Duodenal mucosa (tissue), 2 donors: Measurements from ENCODE around the gene CRIP2.

Experiments
- H3K27ac ChIP-seq: one replicate; pipeline ENCODE4 v1.7.0; 2013; ENCODE audit warnings: low read depth, low read length
- H3K27me3 ChIP-seq, 2 donors: one replicate each; pipeline ENCODE4 v1.7.0; 2013; ENCODE audit warnings: low read length in 2 of 2, control low read depth in 1 of 2; ENCODE audit not compliant: insufficient read depth in 2 of 2, control insufficient read depth in 1 of 2
- H3K36me3 ChIP-seq, 2 donors: one replicate each; pipeline ENCODE4 v1.7.0; 2013; ENCODE audit warnings: low read length in 2 of 2, control low read depth in 1 of 2; ENCODE audit not compliant: insufficient read depth in 2 of 2, control insufficient read depth in 1 of 2
- H3K4me1 ChIP-seq, 2 donors: one replicate each; pipeline ENCODE4 v1.7.0; 2013; ENCODE audit warnings: low read length in 2 of 2, control low read depth in 1 of 2; ENCODE audit not compliant: insufficient read depth in 2 of 2, control insufficient read depth in 1 of 2
- H3K4me3 ChIP-seq, 2 donors: one replicate each; pipeline ENCODE4 v1.7.0; 2013; ENCODE audit warnings: low read length in 2 of 2, low read depth in 1 of 2
- H3K9ac ChIP-seq, 2 donors: one replicate each; pipeline ENCODE4 v1.7.0; 2013; ENCODE audit warnings: low read length in 2 of 2, low read depth in 1 of 2
- H3K9me3 ChIP-seq, 2 donors: one replicate each; pipeline ENCODE4 v1.7.0; 2013; ENCODE audit warnings: low read length in 2 of 2, control low read depth in 1 of 2; ENCODE audit not compliant: control insufficient read depth in 1 of 2

Gene CRIP2

DNA sequence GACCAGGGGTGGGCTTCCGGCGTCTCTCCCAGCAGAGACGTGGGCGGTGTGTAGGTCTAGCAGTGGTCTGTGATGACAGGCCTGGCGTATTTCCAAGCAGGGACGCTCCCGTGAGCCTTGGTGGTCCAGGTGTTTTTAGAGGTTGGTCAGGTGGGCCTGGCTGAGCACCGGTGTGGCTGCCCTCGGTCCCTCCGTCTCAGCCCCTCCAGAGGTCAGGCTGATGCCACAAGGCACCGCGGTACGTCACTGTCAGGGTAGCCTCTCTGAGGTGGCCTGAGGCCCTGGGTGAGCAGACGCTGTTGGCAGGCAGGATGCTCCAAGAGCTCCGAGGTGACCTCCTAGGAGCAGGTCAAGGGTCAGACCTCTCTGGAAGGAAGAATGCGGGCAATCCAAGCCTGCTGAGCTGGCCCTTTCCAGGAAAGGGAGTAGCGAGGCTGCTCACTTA lies 41.4 kb upstream of the CRIP2 start:
- H3K4me3 ChIP-seq, result no peak overlapping the region
- no peaks in the 10 kb centered on the region for H3K4me1 ChIP-seq
- no peak overlapping the region for H3K9ac ChIP-seq
- no peaks in the 10 kb centered on the region for H3K27me3 ChIP-seq
- no peaks in the 10 kb centered on the region for H3K9me3 ChIP-seq
- H3K27ac ChIP-seq, result no peak overlapping the region
- H3K36me3 ChIP-seq, result peaks cover 0 to 4% of the 10 kb centered on the region in 2 donors

DNA sequence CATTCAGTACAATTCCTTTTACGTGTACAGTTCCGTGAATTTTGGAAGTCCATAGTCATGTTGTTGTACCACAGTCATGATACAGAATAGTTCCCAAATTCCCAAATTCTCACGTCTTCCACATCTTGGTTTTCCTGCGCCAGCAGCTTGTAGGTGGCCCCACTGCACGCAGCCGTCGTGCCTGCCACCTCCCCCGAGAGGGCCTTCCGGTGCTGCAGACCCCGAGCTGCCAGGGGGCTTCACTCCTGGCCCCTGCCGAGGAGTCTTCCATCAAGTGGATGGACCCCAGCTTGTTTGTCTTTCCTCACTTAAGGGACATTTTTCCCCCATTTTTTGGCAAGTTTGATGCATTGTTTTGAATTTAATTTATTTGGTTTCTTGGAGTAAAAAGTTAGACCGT lies 38.2 kb upstream of the CRIP2 start:
- Histone ChIP-seq H3K27me3 (no peaks in the 10 kb centered on the region), H3K9ac (no peak overlapping the region), H3K4me3 (no peak overlapping the region), H3K4me1 (no peaks in the 10 kb centered on the region), H3K27ac (no peak overlapping the region), H3K36me3 (peaks cover 0 to 12% of the 10 kb centered on the region in 2 donors), H3K9me3 (no peaks in the 10 kb centered on the region)

DNA sequence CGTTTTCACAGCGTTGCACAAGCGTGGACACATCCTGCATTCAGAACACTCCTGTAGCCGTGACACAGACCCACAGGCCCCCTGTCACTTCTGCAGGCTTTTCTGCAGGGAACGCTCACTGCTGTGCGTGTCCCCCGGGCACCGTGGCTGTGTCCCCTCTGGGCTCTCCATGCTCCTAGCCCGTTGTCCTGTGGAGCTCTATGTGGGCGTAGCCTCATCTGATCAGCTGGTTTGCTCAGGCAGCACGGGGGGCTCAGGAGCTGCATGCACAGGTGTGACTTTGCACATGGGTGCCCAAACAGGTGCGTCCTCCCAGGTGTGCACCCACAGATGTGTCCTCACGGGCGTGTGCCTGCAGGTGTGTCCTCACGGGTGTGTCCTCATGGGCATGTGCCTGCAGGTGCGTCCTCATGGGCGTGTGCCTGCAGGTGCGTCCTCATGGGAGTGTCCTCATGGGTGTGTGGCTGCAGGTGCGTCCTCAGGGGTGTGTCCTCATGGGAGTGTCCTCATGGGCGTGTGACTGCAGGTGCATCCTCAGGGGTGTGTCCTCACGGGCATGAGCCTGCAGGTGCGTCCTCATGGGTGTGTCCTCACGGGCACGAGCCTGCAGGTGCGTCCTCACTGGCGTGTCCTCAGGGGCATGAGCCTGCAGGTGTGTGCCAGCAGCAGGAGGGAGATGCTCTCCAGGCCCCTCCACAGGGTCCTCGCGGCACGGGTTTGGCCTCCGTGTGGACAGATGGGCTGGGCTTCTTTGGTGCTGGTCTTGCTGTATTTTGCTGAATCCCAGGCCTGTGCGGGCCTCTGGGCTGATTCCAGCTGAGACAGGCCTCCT lies 37.5 kb upstream of the CRIP2 start:
- Histone ChIP-seq H3K27me3 (no peaks in the 10 kb centered on the region), H3K9ac (no peak overlapping the region), H3K4me1 (no peaks in the 10 kb centered on the region), H3K4me3 (no peak overlapping the region), H3K36me3 (peaks cover 0 to 12% of the 10 kb centered on the region in 2 donors), H3K9me3 (no peaks in the 10 kb centered on the region), H3K27ac (no peak overlapping the region)

DNA sequence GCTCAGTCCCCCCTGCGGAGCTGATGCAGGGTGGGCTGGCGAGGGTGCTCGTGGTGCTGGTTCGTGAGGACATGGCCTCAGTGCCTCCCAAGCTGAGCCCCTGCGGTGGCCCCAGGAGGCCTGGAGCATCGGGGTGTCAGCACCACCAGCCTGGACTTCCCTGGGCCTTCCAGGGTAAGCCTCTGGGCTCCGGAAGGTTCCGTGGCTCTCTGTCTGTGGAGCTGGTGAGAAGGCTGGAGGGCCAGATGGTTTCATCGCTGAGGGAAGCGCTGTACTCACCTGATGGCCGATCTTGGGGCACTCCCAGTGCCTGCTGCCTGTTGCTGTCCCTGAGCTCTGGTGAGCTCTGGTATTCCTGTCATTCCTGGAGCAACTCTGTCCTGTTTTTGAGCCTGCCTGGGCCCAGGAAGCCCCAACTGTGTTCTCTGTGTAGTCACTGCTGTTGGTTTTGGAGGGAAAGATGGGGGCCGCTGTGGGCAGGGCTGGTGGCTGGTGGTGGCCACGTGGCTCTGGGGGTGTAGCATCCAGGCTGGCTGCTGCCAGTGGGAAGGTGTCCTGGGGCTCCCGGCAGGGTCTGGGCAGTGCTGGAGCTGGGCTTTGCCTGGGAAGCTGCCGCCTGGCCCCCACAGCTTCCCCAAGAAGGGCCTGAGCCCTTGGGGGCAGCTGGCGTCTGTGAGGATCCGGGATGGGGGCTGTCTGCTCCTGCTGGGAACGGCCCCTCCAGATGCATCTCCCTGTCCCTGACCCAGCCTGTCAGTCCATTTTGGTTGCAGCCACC lies 36.7 kb upstream of the CRIP2 start:
- H3K27ac ChIP-seq, result no peak overlapping the region
- H3K9ac ChIP-seq, result no peak overlapping the region
- no peaks in the 10 kb centered on the region for H3K9me3 ChIP-seq

DNA sequence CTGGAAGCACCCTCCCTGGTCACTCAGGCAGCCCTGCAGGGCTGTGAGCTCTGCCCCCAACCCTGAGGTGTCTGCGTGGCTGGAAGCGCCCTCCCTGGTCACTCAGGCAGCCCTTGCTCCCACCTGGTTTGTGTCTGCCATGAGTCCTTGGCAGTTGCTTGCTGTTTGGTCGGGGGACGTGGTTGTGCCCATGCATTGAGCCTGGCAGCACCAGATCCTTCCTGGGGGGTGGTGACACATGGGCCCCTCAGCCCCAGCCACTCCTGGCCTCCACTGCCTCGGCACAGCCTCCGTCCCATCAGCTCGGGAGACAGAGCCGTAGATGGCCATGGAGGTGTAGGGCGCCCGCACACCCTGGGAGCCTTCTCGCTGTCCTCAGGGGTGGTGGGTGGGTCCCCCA lies 35.4 kb upstream of the CRIP2 start:
- Histone ChIP-seq H3K36me3 (peaks cover 0 to 22% of the 10 kb centered on the region in 2 donors), H3K9me3 (no peaks in the 10 kb centered on the region), H3K4me1 (no peaks in the 10 kb centered on the region), H3K27ac (no peak overlapping the region), H3K4me3 (no peak overlapping the region), H3K27me3 (no peaks in the 10 kb centered on the region), H3K9ac (no peak overlapping the region)

More for the DNA sequence above, 36.7 kb upstream of the CRIP2 start:
- Histone ChIP-seq H3K4me3 (no peak overlapping the region), H3K36me3 (peaks cover 0 to 18% of the 10 kb centered on the region in 2 donors), H3K27me3 (no peaks in the 10 kb centered on the region), H3K4me1 (no peaks in the 10 kb centered on the region)

DNA sequence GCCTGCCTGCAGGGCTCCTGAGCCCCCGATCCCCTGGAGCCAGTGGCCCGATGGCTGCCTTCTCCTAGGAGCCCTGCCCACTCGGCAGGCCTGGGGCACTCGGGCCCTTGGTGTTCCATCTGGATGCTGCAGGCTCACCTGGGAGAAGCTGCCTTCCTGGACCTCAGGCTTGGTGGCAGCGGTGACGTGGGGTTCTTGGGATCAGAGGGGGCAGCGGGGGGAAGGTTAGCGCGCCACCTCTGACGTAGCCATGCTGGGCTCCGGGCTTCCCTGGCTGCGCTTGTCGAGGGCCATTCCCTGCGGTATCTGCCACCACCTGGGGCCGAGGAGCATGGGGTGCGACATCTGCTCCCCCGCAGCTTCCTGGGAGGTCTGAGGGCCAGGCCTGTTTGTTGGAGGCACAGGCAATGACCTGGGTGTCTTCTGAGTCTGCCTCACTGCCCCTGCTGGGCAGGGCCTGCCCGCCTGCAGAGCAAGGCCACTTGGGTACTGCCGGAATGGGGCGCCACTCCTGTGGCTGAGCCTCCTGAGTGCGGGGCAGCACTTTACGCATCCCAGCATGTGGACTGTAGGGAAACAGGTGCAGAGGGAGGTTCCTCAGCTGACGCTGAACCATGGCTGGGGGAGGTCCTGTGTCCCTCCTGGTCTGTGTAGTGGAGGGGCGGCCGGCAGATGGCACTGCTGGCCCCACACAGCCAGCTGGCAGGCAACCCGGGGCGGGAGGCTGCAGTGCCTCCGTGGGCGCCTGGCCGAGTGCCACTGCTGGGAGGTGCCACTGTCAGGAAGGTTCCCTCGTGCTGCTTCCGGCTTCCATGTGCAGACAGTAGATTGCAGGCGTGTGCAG lies 34.7 kb upstream of the CRIP2 start:
- Histone ChIP-seq H3K4me3 (no peak overlapping the region), H3K9me3 (no peaks in the 10 kb centered on the region), H3K4me1 (no peaks in the 10 kb centered on the region), H3K36me3 (peaks cover 0 to 22% of the 10 kb centered on the region in 2 donors), H3K9ac (no peak overlapping the region), H3K27me3 (no peaks in the 10 kb centered on the region), H3K27ac (no peak overlapping the region)

DNA sequence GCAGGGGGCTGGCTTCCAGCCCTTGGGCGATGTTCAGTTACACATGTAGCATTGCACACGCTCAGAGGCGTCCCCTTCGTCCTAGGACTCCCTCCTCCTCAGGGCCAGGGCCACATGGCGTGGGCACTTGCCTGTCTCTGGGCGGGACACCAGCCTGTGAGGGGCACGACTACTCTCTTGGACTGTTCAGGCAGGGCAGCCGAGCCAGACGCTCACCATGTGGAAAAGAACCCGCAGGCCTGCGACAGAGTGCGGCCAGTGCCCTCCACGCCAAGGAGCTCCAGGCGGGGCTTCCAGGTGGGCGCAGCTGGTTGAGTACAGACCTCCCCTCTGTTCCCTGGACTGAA lies 34.1 kb upstream of the CRIP2 start:
- no peaks in the 10 kb centered on the region for H3K27me3 ChIP-seq
- H3K9me3 ChIP-seq, result no peaks in the 10 kb centered on the region
- H3K4me1 ChIP-seq, result no peaks in the 10 kb centered on the region
- no peak overlapping the region for H3K4me3 ChIP-seq
- H3K9ac ChIP-seq, result no peak overlapping the region
- H3K27ac ChIP-seq, result no peak overlapping the region
- peaks cover 0 to 22% of the 10 kb centered on the region in 2 donors for H3K36me3 ChIP-seq

DNA sequence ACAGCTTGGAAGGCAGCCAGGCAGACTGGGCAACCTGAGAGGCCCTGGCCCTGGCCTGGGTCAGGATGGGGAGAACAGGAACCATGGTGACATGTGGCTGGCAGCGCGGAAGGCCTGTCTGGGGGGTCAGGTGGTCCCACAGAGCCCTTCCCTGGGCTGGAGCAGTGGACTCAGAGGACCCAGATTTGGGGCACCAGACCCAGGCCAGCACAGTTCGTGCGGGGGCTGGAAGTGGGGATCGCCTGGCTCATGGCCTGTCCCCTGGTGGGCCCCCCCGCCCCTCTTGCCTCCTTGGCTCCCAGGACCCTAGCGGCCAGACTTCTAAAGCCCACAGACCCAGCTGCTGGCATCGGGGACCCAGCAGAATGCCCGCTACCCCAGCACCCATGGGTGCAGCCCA lies 33.6 kb upstream of the CRIP2 start:
- Histone ChIP-seq H3K27ac (no peak overlapping the region), H3K9me3 (no peaks in the 10 kb centered on the region), H3K4me3 (no peak overlapping the region), H3K9ac (no peak overlapping the region), H3K27me3 (no peaks in the 10 kb centered on the region), H3K36me3 (peaks cover 0 to 22% of the 10 kb centered on the region in 2 donors), H3K4me1 (no peaks in the 10 kb centered on the region)

DNA sequence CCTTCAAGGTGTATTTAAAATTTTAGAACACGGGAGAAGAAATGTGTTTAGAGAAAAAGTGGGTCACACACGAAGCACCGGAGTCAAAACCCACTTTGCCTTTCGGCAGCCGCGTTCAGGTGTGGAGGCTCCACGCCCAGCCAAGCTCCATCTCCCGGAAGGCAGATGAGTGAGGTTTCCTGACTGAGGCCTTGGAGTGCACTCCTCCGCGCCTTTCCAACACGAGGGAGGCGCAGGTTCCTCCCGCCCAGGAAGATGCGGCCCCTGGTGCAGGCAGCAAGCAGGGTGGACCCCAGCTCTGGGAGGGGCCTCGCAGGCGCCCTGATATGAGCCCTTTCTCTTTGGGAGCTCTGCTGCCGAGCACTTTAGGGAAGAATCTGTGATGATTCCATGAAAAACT lies 32.5 kb upstream of the CRIP2 start:
- H3K4me3 ChIP-seq, result no peak overlapping the region
- H3K36me3 ChIP-seq, result peaks cover 0 to 22% of the 10 kb centered on the region in 2 donors
- H3K27ac ChIP-seq, result no peak overlapping the region

DNA sequence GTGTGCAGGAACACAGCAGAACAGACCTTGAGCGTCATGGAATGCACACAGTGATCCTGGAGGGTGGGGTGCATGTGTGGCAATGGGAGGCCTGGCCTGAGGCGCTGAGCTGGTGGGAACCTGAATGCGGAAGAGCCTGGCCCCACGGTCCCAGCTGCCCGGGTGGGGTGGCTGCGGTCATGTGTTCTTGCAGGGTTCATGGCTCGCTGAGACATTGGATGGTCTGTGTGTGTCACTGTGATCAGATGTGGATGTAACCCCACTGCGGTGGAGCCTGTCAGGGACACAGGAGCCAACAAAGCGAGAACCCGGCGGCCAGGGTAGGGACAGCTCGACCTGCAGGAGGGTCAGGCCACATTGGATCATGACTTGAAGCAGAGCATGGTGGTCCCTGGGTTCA lies 31.8 kb upstream of the CRIP2 start:
- Histone ChIP-seq H3K4me3 (no peak overlapping the region), H3K27ac (no peak overlapping the region), H3K36me3 (peaks cover 0 to 22% of the 10 kb centered on the region in 2 donors), H3K27me3 (no peaks in the 10 kb centered on the region), H3K4me1 (no peaks in the 10 kb centered on the region), H3K9ac (no peak overlapping the region), H3K9me3 (no peaks in the 10 kb centered on the region)

More for the DNA sequence above, 32.5 kb upstream of the CRIP2 start:
- Histone ChIP-seq H3K9me3 (no peaks in the 10 kb centered on the region), H3K27me3 (no peaks in the 10 kb centered on the region), H3K4me1 (no peaks in the 10 kb centered on the region), H3K9ac (no peak overlapping the region)
